Measurements from ENCODE around the gene C1orf226.
"Not testable (repeated sequence)": the region's sequence is repeated elsewhere in the genome, so short reads cannot be mapped to it uniquely, and the experiment has no call there.

DNA sequence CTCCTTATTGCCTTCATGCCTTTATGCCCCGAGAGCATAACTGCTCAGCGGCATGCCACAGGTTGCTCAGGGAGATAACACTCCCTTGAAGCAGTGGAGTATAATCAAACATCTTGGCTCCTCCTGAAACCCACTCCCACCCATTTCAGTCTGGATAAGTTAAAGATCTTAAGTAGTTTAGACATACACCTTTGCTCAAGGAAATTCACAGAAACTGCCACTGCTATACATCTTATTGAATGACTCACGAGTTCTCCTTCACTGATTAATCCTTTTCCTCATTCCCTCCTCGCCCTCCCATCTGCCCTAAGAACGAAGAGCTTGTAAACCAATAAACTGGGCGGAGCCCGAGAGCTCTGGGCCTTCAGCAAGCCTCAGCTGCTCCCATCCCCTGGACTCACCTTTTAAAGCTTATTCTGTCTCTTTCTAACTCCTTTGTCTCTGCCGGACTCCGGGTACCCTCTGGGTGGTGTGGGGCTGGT, 38.0 kb downstream of the C1orf226 start:
- TF ChIP-seq, protein P1, sequence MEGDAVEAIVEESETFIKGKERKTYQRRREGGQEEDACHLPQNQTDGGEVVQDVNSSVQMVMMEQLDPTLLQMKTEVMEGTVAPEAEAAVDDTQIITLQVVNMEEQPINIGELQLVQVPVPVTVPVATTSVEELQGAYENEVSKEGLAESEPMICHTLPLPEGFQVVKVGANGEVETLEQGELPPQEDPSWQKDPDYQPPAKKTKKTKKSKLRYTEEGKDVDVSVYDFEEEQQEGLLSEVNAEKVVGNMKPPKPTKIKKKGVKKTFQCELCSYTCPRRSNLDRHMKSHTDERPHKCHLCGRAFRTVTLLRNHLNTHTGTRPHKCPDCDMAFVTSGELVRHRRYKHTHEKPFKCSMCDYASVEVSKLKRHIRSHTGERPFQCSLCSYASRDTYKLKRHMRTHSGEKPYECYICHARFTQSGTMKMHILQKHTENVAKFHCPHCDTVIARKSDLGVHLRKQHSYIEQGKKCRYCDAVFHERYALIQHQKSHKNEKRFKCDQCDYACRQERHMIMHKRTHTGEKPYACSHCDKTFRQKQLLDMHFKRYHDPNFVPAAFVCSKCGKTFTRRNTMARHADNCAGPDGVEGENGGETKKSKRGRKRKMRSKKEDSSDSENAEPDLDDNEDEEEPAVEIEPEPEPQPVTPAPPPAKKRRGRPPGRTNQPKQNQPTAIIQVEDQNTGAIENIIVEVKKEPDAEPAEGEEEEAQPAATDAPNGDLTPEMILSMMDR (conservative IDR thresholded peaks at IDR 0.05; ENCODE audit: low read depth, low read length) = not testable (repeated sequence)
- not testable (repeated sequence) for TF ChIP-seq EZH2 (IDR thresholded peaks at IDR 0.05; ENCODE audit: borderline replicate concordance, low read depth, low read length, poor library complexity, severe bottlenecking)
